HG03432 (cell line): Measurements from ENCODE around the gene TEAD2.

ENCODE experiments used
- ATAC-seq: cut with Tn5 transposase; IDR thresholded peaks from one replicate; pipeline ENCODE4 v1.9.1; 2021; ENCODE audit warnings: mild to moderate bottlenecking, moderate library complexity; ENCODE audit not compliant: unreplicated experiment

TEAD2 gene

GRCh38 chr19:49348305-49349189, 13.7 kb downstream of the TEAD2 start:
- ATAC-seq = no peak

DNA sequence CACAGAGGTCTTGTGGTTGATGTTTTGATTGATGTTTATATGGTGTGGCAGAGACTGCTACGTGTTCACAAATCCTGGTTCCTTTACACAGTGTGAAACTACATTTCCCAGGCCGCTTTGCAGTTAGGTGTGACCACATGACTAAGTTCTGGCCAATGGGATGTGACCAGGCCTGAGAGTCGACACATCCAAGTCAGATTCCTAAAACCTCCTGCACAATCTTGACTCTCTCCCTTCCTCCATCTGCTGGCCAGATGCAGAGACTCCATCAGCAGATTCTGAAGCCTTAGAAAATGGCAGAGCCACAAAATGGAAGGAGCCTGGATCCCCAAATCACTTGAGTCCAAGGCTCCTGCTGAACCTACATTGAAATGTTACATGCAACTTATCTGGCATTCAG, 14.4 kb downstream of the TEAD2 start:
- ATAC-seq = no peak

- ATAC-seq = no peak
Observed at GRCh38 chr19:49347191-49347590, 15.0 kb downstream of the TEAD2 start.

DNA sequence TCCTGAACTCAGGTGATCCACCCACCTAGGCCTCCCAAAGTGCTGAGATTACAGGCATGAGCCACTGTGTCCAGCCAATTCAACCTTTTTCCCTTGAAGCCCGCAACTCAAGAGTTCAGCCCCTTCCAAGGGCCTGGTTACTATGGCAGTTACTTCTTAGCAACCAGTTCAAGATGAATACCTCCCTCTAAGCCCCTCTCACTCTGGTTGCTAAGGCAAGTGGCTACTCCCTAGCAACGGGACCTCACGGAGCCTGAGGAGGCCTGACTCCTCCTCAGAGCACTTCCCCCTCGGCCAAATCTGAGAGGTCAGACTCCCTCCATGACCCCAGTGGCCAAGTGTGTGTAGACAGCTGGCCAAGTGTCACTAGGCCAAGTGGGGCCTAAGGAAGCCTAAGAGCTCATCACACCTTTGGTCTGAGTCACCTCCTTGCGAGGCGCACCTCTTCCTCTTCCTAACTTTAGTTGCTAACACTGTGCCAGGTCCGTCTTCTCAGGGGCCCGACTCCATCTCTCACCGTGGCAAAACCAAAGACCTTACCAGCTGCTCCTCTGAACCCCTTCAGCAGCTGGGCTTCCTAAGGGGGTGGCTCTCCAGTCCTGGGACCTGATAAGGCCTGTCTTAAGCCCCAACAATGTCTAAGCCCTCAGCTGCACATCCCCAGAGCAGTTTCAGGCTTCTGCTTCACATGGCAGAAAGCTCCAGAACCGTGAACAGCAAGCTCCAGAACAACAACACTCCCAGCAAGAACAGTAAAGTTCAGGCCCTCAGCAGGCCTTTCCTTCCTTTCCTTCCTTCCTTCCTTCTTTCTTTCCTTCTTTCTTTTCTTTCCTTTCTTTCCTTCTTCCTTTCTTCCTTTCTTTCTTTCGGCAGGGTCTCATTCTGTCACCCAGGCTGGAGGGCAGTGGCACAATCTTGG, 17.5 kb downstream of the TEAD2 start:
- no peak for ATAC-seq

DNA sequence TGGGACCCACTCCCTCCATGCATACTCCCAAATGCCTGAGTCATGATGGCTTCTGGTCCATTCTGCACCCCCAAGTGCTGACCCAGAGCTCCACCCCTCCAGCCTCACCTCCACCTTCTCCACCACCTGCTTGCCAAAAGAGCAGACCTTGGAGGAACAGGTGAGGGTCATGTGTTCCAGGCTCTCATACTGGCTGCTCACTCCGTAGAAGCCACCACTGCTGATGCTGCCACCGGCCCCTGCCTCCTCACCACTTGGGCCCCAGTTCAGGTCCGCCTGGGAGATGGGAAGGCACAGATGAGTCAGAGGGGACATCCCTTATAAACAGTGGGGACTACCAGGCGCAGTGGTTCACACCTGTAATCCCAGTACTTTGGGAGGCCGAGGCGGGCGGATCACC, 19.1 kb downstream of the TEAD2 start:
- no peak for ATAC-seq

DNA sequence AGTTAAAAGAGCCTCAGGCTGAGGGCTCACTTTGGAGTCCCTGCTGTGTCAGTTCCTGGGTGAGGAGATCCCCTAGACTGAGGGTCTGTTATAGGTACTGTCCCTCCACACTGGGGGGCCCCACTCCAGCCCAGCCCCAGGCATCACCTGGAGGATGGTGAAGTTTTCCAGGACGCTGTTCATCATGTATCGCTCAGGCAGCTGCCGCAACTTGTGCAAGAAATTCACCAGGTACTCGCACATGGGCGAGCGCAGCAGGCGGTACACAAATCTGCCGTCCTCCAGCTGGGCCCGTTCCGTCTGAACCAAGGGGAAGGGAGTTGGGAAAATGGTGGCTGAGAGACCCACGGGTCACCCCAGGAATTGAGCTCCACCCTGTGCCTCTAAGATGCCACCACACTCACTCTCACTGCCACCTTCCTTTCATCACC, 19.9 kb downstream of the TEAD2 start:
- no peak for ATAC-seq

DNA sequence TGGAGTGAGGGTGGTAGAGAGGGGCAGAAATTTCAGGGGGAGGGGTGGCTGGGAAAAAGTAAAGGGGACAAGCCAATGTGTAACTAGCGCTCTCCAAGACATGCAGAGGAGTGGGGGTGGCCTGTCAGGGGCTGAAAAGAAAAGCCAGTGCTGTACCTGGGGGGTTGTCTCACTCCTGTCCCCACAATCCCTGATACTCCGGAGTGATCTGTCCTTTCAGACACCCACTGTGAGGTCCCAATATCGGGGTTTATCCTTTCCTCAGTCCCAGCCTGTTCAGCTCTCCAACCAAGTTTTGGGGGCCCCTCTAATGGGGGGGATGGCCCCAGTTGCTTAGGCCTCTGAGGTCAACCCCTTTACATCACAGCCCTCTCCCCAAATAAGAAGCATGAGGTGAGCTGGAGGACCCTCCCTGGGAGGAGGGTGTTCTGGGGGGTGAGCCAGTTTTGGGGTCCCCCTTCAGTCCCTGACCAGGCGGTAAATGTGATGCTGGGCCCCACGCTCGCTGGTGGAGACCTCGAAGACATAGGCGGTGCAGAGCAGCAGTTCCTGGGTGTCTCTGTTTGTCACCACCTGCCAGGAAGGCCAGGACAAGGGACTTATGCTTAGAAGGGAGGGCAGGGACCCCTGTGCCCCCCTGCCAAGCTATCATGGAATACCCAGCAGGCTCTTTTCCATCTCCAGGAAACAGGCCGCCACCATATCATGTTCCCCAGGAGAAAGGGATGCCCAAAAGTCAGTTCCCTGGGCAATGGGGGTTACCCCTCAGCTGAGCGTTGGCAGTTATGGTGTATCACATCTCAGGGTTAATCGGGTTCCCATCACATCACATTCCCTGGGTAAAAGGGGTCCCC, 21.1 kb downstream of the TEAD2 start:
- no peak for ATAC-seq

GRCh38 chr19:49340069-49340864, 21.9 kb downstream of the TEAD2 start:
- ATAC-seq = peak; percentile 75

DNA sequence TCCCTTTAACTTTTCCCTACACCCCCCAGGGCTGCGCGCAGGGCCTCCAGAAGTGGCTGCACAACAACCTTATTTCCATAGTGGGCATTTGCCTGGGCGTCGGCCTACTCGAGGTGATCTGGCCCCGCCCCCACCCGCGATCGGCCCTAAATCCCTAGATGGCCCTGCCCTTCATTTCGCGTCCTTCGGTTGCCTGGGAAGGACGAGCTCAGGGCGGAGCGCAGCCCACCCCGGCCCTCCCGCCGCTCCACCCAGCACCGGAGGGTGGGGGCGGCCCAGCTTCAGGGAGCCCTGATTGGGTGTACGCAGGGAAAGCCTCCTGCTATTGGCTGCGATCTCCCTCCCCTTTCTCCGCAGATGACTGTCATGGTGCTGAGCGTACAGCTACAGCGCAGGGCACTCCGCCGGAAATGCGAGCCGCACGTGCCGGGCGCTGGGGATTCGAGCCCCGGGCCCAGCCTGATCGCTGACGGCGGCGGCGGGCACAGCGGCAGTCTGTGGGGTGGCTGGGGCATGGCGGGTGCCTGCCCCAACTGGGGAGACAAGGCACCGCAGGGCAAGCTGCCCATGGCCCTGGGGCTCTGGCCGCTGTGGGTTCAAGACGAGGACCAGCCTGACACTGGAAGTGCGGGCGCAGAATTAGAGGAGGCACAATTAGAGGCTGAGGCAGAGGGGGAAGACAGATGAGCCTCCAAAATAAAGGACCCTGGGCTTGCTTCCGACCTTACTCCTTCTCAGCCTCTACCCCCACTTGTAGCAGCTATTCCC, 22.7 kb downstream of the TEAD2 start:
- ATAC-seq = no peak

DNA sequence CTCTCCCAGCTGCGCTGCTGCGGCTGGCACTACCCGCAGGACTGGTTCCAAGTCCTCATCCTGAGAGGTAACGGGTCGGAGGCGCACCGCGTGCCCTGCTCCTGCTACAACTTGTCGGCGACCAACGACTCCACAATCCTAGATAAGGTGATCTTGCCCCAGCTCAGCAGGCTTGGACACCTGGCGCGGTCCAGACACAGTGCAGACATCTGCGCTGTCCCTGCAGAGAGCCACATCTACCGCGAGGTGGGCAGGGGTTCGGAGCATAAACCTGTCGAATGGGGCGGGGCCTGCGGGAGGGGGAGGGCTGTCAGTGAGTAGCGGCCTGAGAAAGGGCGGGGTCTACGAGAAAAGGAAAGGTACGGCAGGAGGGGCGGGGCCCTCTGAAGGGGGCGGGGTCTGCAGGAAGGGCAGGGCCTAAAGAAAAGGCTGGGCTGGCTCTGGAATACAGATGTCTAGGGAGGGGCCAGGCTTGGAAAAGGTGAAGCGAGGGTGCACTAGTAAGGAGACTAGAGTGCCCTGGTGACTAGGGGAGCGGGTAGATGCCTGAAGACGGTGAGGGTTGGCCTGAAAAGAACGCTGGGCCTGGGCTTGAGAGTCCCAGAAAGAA, 23.4 kb downstream of the TEAD2 start:
- no peak for ATAC-seq

GRCh38 chr19:49338023-49338677, 24.1 kb downstream of the TEAD2 start:
- ATAC-seq = no peak

GRCh38 chr19:49337267-49338022, 24.8 kb downstream of the TEAD2 start:
- no peak for ATAC-seq

- no peak for ATAC-seq
Observed at GRCh38 chr19:49336482-49337266, 25.5 kb downstream of the TEAD2 start.

- ATAC-seq = no peak
Observed at GRCh38 chr19:49335784-49336481, 26.3 kb downstream of the TEAD2 start.

DNA sequence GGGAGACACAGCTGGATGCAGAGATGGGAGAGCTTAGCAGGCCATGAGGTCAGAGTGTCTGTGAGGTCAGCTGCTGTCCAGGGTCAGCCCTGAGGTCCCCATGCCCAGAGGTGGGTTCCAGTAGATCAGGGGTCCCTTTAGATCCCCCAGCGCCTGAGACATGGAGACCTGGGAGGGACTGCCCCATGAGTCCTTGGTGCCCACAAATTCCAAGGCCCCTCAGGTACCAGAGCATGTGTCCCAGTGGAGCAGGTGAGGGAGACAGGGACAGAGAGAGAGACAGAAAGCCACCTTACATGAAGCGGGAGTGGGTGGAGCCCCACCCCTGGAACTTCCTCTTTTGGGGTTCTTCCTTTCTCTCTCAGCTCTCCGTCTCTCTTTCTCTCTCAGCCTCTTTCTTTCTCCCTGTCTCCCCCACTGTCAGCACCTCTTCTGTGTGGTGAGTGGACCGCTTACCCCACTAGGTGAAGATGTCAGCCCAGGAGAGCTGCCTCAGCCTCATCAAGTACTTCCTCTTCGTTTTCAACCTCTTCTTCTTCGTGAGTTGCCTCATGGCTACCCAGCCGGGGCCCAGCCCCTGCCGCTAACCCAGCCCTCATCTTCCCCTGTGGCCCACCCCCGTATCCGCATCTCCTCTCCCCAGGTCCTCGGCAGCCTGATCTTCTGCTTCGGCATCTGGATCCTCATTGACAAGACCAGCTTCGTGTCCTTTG, 27.0 kb downstream of the TEAD2 start, which contains the start of gene CD37:
CD37 (plus strand) TSS at position 336 of the 713 bp plus-strand sequence; CDS start at position 471, 135 bp downstream.
- no peak for ATAC-seq
